Activated CD4-positive, alpha-beta T cell treated with anti-CD3 and anti-CD28 coated beads for 1 hour (primary cell): Measurements from ENCODE around the gene PAF1.

Experiments used
- DNase-seq: peaks from one replicate; pipeline ENCODE4 v3.0.0-alpha.2; 2020

PAF1 gene

GRCh38 chr19:39405261-39405957, 14.5 kb upstream of the PAF1 start:
- DNase-seq = no peak

- DNase-seq = peak; percentile 95
Measured at GRCh38 chr19:39403331-39404312, 12.7 kb upstream of the PAF1 start.

DNA sequence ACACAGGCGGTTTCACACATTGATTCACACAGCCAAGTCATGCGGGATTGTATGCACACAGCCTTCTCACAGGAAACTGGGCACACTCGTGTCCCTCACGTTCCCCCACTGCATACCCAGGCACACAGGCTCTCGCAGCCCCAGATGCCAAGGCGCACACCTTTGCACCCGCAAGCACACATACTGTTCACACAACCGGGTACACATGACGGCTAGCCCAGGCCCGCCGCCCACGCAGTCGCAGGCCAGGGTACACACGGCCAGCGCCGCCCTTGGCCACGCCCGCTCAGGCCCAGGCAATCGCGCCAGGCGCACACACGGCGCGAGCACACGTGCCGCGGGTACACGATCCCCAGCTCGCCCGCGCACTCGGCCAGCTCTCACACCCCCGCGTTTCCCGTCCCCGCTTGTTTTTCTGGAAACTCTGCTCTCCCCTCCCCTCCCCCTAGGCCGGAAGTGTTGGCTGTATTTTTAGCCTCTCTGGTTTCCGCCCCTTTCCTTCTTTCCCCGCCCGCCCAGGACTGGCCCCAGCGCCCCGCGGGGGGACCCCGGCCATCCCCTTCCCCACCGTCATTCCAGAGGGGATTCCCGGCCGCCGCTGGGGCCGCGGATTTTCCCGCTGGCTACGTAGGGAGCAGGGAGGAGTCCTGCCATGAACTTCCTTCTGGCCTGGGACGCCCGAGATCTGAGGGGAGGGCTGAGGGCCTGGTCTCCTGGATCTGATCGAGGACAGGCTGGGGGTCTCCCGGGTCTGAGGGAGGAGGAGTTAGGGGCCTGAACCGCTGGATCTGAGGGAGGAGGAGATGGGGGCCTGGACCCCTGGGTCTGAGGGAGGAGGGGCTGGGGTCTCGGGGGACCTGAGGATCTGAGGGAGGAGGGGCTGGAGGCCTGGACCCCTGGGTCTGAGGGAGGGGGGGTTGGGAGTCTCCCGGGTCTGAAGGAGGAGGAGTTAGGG, 11.7 kb upstream of the PAF1 start:
- peak; percentile 79 for DNase-seq

GRCh38 chr19:39401549-39402345, 10.8 kb upstream of the PAF1 start:
- peak; percentile 76 for DNase-seq

DNA sequence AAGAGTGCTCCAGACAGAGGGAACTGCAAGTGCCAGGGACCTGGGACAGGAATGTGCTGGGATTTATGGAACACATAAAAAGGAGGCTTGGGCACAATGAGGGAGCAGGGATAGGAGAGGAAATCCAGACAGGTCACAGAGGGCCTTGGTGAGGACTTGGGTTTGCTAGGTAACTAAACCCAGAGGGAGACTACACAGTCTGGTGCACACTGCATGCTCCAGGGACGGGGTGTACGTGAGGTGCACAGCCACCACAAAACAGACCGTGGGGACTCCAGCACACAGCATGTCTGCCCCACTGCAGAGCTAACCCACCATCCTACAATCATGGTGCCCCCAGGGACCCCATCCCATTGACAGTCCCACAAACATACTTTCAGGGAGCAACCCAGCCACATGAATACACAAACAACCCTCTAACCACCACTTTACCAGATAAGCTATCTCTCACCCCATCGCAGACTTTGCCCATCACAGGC, 10.2 kb upstream of the PAF1 start:
- DNase-seq = no peak

DNA sequence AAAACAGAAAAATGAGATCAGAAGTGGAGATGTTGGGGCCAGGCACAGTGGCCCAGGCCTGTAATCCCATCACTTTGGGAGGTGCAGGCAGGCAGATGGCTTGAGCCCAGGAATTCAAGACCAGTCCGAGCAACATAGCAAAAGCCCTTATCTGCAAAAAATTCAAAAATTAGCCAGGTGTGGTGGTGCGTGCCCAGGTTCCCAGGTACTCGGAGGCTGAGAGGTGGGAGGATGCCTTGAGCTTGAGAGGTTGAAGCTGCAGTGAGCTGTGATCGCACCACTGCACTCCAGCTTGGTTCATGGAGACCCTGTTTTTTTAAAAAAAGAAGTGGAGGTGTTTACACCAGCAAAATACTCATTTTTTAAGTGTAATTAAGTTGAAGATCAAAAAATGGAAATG, 9.2 kb upstream of the PAF1 start:
- no peak for DNase-seq

GRCh38 chr19:39399668-39400050, 8.8 kb upstream of the PAF1 start:
- DNase-seq = no peak

DNA sequence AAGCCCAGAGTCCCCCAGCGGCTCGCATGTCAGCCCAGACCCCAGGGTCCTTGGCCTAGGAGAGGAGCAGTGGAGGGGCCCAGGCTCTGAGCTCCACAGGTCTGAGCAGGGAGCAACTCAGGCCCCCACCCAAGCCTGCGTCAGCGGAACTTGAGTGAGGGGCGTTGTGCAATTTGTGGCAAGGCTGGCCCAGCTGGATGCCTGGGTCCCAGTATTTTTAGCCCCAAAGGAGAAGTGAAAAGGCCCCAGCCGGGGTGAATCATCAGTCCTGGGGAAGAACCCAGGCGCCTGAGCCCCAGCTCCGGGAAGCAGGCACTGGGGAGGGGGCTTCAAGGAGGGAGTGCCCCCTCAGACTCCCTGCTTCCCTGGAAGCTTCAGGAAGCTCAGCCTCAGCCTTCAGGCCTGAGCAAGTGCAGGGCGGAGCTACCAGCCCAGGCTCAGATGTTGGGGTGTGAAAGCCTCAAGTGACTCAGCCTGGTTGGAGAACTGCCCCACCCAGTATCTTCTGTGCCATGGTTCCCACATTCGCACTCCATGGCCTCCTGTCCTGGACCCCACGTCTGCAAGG, 7.5 kb upstream of the PAF1 start:
- peak; percentile 40 for DNase-seq

DNA sequence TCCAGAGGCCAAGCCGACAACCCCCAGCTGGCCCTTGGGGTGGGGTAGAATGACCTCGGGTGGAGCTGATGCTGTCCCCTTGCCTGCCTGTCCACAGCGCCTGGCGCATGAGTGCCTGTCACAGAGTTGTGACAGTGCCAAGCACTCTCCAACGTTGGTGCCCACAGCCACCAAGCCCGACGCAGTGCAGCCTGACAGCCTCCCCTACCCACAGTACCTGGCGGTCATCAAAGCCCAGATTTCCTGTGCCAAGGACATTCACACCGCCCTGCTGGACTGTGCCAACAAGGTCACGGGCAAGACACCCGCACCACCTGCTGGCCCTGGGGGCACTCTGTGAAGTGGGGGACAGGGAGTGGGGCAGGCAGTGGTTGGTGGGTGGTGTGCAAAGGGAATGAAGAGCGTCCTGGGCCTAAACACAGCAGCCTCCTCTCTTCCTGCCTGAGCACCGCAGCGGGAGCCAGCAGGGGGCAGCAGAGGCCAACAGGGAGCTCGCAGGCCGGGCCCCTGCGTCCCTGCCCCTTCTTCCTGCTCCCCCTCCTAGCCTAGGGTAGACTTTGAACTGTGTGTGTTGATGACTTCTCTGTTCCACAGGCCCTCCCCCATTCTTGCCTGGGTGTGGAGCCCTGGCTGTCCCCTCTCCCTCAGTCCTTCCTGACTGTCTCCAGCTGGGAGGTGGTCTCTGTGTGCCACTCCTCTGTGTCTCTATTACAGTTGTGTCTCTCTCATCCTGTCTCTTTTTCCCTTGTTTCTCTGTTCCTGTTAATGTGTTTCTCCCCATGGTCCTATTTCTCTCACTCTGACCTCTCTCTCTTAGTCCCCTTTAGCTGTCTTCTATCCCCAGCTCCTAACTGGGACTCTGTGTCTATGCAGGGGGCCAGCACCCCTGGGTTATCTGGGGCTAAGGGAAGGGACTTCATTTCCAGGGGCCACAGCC, 6.7 kb upstream of the PAF1 start:
- DNase-seq = peak; percentile 92

DNA sequence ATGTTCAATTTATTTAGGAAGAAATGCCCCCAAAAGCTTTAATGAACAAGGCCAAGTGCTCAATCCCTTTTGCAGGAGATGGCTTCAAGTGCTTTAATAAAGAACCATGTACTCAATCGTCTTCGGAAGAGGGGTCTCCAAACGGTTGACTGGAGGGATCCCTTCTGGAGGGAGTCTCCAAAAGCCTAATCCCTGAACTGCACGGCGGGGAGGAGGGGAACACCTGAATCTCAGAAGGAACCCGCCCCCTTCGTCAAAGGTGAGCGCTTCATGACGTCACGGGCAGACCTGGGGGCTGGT, 505 bp downstream of the PAF1 start:
- peak; percentile 75 for DNase-seq

DNA sequence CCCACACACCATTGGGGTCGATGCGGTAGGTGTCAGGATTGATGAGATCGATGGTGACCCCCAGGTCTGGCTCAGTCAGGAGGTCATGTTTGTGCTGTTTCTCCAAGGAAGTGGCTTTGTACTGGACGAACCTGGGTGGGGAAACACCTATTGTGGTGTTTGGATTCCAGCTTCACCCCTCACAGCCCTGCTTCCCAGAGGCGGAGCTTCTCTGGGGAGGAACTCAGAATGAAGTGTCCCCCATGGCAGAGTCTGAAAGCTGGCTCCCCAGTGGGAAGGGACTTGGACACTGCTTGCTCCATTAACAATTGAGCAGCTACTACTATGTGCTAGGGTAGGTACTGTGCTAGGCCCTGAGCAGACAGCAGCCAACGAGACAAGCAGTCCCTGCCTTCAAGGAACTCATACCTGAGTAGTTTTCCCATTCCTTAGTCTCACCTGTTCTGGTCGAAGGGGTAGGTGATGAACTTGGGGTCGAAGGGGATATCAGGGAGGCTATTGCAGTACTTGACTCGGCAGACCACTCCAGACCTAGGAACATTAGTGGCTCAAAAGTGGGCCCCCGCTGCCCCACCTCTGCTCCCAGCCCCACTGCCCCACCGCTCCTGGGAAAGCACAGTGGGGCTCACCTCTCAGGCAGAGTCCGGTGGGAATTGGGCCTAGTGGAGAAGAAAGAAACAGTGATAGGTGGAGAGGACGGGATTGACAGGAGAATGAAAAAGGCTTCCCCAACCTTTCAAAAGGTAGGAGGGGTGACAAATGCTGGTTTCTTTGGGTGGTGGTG, 1.1 kb downstream of the PAF1 start:
- no peak for DNase-seq

GRCh38 chr19:39388657-39389056, 2.2 kb downstream of the PAF1 start:
- no peak for DNase-seq

GRCh38 chr19:39386557-39386956, 4.3 kb downstream of the PAF1 start:
- no peak for DNase-seq

GRCh38 chr19:39385629-39386411, 5.1 kb downstream of the PAF1 start:
- no peak for DNase-seq

DNA sequence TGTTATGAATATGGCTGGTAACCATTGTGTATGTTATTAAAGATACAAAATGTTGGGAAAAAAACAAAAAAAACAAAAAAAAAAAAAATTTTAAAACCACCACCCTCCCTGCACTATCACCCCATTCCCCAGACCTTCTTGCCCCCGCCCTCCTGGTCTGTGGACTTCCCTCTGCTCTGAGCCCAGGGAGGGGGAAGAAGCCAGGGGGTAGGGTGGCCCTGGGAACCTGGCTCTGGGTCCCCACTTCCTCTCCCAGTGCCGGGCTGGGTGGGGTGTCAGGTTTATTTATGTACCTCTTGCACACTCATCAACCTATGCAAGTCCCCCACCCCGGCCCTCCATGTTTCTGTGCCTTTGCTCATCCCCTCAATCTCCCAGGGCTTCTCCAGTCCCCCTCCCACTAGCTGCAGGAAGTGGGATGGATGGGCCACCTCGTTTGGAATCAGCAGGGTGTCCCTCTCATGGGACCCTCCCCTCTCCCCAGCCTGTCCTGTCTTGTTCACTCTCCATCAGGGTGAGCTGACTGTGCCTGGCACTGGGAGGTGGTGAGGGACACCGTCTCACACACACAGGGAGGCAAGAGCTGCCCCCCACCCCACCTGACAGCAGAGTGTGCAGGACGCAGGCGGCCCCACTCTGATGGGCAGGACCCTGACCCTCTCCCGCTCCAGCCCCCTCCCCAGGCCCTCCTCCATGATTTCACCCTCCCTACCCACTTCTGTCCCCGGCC, 5.9 kb downstream of the PAF1 start:
- no peak for DNase-seq

DNA sequence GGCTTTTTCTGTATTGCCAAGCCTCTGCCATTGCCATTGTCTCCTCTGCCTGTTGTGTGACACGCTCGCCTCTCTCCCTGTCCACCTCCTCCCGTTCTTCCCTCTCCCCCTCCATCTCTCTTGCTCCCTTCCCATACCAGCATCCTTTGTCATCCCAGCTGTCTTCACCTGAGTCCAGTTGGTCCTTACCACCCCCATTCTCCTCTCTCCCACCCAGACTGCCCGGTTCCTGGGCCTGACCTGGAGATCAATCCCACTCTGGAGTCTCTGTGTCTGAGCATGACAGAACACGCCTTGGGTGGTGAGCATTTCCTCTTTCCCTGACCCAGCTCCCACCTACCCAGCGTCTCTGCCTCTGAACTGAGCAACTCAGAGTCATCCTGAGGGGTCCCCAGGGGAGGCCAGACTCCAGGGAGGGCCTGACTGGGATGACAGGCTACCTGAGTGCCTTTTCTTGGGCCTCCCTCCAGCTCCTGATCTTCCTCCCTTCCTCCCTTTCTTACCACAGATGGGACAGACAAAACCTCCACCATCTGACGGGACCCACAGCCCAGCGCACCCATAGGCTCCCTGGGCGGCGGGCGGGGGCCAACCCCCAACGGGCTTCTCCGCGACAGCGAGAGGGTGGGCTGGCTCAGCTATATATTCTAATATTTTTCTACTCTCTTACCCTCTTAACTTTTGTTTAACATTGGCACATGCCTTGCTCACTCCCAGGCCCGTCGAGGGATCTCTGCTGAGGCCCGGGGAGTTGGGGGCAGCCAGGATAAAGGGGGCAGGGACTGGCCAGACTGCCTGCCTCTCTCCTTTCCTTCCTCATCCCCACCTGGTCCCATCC, 7.7 kb downstream of the PAF1 start:
- no peak for DNase-seq

DNA sequence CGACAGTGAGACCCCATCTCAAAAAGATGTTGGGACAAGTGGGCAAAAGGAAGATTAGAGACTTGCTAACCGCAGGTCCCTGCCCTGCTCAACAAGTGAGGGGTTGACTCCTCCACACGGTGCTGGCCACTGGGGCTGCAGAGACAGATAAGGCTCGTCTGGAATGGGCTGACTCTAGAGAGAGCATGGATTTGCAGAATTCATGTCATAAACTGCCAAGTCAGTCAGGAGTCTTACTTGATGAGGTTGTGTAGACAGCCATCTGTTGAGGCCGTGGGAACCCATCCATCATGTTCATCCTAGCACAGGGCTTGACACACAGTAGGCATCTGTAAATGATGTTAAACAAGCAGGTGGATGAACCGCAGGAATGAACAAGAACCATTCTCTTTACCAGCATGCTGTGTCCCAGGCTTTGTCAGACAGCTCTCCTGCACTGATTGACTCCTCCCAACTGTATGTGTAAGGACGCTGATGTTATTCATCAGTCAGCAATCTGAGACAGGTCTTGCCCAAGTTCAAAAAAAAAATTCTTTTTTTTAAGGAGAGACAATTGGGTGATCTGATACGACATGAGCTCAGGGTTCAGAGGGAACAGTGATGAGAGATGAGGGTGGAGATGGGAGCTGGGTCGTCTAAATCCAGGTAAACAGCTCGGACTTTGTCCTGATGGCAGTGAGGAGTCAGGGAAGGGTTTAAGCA, 8.8 kb downstream of the PAF1 start:
- DNase-seq = no peak
